ENCODE results near the gene EXOC6.

DNA sequence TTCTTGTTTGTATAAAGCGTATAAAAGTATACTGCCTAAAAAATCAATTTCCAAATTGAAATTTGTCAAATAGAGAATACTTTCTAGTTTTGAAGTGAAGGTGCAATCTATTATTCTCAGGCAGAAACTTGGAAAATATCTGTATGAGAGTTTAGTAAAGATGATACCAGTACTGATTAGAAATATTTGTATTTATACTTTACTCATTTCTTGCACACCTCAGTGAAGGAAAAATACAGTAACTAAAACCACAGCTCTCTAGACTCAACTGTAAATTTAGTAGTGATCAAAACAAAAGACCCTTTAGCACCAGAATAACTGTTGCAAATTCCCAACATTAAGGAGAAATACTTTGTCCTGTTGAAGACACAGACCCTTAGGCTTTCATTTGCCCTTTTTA lies 140.9 kb downstream of the EXOC6 start:
- TF ChIP-seq, protein P1, sequence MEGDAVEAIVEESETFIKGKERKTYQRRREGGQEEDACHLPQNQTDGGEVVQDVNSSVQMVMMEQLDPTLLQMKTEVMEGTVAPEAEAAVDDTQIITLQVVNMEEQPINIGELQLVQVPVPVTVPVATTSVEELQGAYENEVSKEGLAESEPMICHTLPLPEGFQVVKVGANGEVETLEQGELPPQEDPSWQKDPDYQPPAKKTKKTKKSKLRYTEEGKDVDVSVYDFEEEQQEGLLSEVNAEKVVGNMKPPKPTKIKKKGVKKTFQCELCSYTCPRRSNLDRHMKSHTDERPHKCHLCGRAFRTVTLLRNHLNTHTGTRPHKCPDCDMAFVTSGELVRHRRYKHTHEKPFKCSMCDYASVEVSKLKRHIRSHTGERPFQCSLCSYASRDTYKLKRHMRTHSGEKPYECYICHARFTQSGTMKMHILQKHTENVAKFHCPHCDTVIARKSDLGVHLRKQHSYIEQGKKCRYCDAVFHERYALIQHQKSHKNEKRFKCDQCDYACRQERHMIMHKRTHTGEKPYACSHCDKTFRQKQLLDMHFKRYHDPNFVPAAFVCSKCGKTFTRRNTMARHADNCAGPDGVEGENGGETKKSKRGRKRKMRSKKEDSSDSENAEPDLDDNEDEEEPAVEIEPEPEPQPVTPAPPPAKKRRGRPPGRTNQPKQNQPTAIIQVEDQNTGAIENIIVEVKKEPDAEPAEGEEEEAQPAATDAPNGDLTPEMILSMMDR (IDR thresholded peaks at IDR 0.05) = no peak
- no peak for TF ChIP-seq POLR2A (IDR thresholded peaks at IDR 0.05)
- TF ChIP-seq EP300 (IDR thresholded peaks at IDR 0.05) = no peak
